Stimulated activated CD8-positive, alpha-beta memory T cell treated with anti-CD3 and anti-CD28 coated beads, Interleukin-7, amount 100 ng/mL, for 1 hour (primary cell): ENCODE measurements around the gene SPRY1.

Experiments used
- DNase-seq, 2 donors: peaks; one replicate each; pipeline ENCODE4 v3.0.0-alpha.2; 2020; ENCODE audit warnings: low read depth in 2 of 2

SPRY1 gene

GRCh38 chr4:123411514-123411913 is 14.9 kb downstream of the SPRY1 start:
- DNase-seq: no peak

GRCh38 chr4:123412091-123412505 is 15.5 kb downstream of the SPRY1 start:
- no peak for DNase-seq

GRCh38 chr4:123412700-123413512 is 16.3 kb downstream of the SPRY1 start:
- DNase-seq: no peak

- DNase-seq: no peak
These were observed 19.0 kb downstream of the SPRY1 start for GRCh38 chr4:123415576-123415975.

- DNase-seq: peak; percentile 5 to 10
These were observed 19.4 kb downstream of the SPRY1 start for GRCh38 chr4:123415977-123416376.

- no peak for DNase-seq
These were observed 21.2 kb downstream of the SPRY1 start for GRCh38 chr4:123417813-123418212.

- no peak for DNase-seq
These were observed 21.8 kb downstream of the SPRY1 start for GRCh38 chr4:123418351-123418931.

- no peak for DNase-seq
These were observed 23.5 kb downstream of the SPRY1 start for GRCh38 chr4:123419885-123420755.

- DNase-seq: no peak
These were observed 24.8 kb downstream of the SPRY1 start for GRCh38 chr4:123421227-123421936.

GRCh38 chr4:123421937-123422781 is 25.6 kb downstream of the SPRY1 start:
- DNase-seq: no peak

- DNase-seq: no peak
These were observed 27.2 kb downstream of the SPRY1 start for GRCh38 chr4:123423819-123424218.

GRCh38 chr4:123427951-123428350 is 31.4 kb downstream of the SPRY1 start:
- no peak for DNase-seq

- DNase-seq: no peak
These were observed 33.4 kb downstream of the SPRY1 start for GRCh38 chr4:123430031-123430430.

GRCh38 chr4:123430501-123430900 is 33.9 kb downstream of the SPRY1 start:
- no peak for DNase-seq

- no peak for DNase-seq
These were observed 37.0 kb downstream of the SPRY1 start for GRCh38 chr4:123433573-123433972.

GRCh38 chr4:123433976-123434375 is 37.4 kb downstream of the SPRY1 start:
- DNase-seq: no peak

- no peak for DNase-seq
These were observed 38.9 kb downstream of the SPRY1 start for GRCh38 chr4:123435246-123436113.

GRCh38 chr4:123438031-123438430 is 41.4 kb downstream of the SPRY1 start:
- no peak for DNase-seq

- no peak for DNase-seq
These were observed 47.0 kb downstream of the SPRY1 start for GRCh38 chr4:123443401-123444289.
